Stimulated activated CD4-positive, alpha-beta T cell treated with anti-CD3 and anti-CD28 coated beads, Interleukin-1b, Interleukin-23, amount 100 ng/mL, for 48 hours (primary cell): Measurements from ENCODE around the gene SLC4A4.

Experiments
- DNase-seq: peaks from one replicate; pipeline ENCODE4 v3.0.0-alpha.2; 2020

The SLC4A4 gene

DNA sequence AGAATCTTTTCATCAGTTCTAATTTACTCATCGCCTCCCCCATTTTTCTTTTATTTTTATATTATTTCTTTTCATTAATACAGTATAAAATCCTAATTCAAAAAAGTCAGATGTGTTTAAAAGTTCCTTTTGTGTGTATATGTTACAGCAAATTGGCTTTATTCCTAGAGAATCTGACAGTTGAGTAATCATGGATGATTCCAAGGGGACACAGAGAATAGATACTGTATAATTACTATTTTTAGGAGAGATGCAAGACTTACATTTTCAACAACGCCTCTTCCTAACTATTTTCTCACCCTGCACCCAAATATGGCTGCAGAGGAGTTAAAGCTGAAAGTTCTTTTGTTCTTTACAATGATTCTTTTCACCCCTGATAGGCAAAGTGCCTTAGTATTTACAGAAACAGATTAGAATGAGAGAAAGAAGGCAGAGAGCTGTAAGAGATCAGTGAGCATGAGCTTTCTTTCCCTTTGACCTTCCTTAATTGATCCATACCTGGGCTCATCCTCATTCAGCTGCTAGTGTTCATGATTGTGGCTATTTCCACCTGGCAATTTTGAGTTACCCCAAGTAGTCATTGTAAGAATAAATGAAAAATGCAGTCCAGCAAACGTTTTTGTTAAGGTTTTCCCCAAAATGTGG, 210.8 kb downstream of the SLC4A4 start:
- no peak for DNase-seq

DNA sequence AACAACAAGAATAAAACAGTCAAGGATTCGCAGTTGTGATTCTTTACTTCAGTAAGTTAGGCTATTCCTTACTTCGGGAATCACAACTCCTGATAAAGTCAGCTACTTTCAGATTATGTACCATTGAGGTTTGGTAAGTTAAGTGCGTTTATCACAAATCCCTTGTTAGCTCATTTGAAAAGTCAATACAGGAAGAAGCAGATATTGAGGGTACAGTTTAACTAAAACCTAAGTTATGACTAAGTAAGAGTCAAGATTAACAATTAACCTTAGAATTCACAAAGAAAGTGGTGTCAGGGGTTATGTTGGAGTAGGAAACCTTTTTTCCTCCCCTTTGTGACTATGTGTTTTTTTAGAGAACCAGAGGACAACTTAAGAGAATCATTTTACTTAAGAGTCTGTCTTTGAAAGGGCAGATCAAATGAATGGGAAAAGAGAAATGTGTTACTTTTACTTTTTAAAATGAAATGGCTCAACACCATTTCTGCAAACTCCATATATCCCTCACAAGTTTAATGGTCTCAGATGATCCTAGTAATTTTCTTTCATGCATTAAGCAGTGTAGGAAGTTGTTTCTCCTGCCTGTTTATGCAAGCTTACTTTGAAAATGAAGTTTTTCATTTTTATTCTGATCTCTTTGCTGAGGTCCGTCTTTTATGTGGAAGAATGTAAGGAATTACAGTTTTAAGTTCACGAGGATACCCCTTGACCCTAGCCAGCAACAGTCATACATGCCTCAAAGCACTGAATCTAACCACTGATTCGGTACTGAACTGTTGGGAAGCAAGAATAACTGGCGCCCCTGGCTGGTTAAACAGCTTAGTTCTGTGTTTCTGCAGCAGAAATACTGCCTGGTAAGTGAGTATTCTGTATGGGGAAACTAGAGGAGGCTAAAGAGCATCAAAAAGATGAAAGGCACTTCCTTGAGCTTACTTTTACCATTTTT, 211.7 kb downstream of the SLC4A4 start:
- DNase-seq, result no peak

DNA sequence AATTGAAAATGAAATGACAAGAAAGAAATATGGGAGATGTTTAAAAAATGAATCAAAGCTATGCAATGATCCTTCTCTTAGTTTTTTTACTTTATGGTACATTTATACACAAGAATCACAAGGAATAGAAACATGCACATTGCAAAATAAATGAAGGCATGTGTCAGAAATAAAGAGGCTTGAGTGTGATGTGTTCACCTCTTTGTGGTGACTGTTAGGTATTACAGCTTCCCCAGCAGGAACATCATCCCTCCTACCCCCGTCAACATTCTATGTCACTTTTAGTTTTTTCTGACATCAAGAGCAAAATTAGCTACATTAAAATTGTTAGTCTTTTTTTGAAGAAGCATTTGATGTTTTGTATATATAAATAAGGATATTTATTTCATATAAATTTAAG, 214.8 kb downstream of the SLC4A4 start:
- no peak for DNase-seq

DNA sequence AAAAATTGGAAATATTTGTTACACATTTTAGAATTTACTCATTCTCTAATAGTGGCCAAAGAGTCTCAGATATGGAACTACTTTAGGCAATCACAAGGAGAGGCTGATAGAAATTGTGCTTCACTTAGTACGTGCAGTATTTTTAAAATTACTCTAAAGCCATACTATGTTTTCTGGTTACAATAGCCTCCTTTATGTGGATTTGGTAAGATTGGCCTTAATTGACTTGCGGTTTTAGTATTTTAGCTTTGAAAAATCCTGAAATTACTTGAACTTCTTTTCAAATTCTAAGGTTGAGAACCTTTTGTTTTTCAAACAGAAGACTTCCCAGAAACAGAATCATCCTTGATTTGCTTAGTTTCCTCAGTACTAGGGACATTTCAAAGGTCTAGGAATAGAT, 215.2 kb downstream of the SLC4A4 start:
- DNase-seq, result no peak

DNA sequence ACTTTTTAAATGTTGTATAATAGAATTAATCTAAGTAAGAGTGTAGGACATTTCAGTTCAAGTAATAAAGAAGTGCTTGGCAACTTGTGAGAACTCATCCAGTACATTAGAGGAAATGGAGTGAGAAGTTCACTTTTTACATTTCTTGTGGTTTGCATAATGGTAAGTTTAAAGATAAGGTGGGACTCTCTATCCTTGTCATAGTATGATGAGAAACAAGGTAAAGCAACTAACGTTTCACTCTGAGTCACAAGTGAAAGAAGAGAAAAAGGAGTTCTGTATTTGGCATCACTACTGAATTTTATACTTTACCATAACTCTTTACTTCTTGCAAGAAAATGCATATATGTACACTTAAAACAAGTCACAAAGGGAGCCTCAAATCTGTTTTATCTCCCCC, 219.4 kb downstream of the SLC4A4 start:
- no peak for DNase-seq

DNA sequence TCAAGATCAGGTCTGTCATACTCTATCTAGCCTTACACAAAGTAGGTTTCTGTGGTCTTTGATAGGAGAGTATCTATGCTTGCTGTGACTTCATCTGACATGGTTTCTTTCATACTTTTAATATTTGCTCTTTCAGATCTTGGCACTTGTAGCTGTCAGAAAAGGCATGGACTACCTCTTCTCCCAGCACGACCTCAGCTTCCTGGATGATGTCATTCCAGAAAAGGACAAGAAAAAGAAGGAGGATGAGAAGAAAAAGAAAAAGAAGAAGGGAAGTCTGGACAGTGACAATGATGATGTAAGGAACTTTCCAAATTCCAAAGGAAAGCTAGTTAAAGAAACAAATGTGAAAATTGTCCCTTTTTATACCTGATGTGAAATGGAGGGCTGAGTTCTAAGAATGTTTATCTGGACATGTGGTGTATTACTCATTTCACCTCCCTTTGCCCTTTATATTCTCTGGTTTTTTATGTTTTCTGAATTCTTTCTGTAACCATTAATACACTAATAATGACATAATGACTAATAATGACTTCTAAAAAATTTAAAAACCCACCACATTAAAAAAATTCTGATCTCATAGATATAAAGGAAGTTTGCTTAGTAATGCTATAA, 221.2 kb downstream of the SLC4A4 start:
- no peak for DNase-seq

DNA sequence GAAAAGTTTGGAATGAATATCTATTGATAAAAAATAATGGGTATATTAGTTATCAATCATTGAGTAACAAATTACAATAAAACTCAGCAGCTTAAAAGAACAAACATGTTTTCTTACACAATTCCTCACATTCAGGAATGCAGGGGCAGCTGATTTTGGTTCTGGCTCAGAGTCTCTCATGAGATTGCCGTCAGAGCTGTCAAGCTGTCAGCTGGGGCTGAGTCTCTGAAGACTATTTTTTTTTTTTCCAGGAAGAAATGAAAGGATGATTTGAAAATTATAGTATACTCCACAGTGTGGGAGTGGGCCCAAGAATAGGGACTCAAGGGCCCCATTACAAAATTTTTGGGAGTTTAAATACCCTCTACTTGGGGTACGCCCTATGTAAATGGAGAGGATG, 226.0 kb downstream of the SLC4A4 start:
- DNase-seq, result no peak

DNA sequence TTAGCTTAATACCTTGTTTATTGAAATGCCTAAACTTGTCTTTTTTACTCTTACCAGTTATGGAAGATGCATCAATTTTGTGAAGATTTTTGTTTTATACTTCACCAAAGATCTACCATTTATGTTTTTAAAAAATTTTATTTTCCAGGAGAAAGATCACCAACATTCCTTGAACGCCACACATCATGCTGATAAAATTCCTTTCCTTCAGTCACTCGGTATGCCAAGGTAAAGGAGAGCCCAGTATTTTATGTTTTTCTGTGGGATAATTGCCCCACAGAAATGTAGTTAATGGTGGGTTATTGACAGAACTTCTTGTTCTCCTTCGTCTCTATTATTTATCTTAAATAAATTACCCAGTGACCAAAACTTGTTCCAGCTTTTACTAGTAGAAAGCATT, 228.0 kb downstream of the SLC4A4 start:
- no peak for DNase-seq

DNA sequence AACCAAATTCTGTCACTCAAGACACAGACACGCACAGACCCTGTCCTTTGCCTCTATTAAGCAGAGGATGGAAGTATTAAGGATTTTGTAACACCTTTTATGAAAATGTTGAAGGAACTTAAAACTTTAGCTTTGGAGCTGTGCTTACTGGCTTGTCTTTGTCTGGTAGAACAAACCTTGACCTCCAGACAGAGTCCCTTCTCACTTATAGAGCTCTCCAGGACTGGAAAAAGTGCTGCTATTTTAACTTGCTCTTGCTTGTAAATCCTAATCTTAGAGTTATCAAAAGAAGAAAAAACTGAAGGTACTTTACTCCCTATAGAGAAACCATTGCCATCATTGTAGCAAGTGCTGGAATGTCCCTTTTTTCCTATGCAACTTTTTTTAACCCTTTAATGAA, 229.3 kb downstream of the SLC4A4 start:
- DNase-seq, result no peak

DNA sequence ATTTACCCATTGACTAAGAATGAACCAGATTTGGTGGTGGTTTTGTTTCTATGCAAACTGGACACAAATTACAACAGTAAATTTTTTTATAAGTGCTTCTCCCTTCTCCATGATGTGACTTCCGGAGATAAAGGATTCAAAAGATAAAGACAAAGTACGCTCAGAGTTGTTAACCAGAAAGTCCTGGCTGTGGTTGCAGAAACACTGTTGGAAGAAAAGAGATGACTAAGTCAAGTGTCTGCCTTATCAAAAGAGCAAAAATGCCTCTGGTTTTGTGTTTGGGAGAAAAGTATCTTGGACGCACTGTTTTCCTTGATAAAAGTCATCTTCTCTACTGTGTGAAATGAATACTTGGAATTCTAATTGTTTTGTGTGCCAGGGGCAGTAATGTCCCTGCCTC, 231.7 kb downstream of the SLC4A4 start:
- no peak for DNase-seq

DNA sequence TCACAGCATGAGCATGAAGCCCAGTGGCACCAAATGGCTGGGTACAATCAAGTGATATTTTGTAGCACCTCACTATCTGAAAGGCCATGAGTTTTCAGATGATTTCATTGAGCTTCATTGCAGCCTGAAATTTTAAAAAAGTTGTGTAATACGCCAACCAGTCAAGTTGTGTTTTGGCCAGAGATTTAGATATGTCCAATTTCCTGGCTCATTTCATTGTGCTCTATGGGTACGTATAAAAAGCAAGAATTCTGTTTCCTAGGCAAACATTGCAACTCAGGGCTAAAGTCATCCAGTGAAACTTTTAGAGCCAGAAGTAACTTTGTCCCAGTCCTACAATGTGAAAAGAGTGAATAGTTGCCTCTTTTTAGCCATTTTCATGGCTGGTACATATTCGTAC, 232.5 kb downstream of the SLC4A4 start:
- DNase-seq, result no peak

DNA sequence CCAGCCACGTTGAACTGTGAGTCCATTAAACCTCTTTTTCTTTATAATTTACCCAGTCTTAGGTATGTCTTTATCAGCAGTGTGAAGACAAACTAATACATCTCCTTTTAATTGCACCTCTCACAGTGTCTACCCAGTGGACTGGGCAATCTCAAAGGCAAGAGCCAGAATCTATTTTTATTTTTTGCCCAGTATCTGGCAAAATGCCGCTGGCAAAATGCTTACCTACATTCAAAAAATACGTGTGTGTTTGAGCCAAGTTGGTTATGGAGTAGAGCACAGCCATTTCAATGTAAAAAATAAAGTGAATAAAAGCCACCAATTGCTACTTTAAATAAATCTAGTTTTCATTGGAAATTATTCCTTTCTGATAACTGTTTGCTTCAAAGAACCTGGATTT, 245.2 kb downstream of the SLC4A4 start:
- DNase-seq, result no peak

DNA sequence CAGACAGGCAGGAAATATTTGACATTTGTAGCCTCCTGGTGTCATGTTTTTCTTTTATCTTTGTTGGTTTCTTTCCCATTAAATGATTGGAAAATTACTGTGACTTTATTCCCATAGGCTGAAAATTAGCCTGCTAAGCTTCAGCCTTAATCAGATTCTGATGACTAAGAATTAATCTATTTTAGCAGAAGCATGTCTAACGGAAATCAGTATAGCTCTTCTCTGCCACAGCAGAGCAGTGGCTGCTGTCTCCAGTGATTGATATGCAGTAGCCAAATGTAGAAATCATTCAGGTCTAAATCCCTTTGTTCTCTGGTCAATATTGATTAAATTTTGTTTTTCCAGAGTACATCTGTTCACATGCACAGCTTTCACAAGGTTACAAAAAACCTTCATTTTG, 245.8 kb downstream of the SLC4A4 start:
- no peak for DNase-seq

DNA sequence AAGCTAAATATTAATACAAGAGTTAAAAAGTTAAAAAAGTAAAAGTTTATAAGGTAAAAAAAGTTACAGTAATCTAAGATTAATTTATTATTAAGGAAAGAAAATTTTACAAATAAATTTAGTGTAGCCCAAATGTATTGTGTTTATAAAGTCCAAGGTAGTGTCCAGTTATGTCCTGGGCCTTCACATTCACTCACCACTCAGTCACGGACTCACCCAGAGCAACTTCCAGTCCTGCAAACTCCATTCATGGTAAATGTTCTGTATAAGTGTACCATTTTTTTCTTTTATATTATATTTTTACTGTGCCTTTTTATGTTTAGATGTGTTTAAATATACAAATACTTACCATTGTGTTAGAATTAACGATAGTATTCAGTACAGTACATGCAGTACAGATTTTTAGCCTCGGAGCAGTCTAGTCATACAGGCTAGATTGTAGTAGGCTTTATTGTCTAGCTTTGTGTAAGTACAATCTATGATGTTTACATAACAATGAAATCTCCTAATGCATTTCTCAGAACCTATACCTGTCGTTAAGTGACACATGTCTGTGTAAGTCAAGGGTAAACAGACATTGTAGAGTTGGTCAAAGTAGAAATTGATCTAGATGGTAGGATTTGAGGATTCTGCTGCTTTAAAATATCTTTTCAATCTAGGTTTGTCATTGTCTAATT, 247.4 kb downstream of the SLC4A4 start:
- DNase-seq, result no peak

DNA sequence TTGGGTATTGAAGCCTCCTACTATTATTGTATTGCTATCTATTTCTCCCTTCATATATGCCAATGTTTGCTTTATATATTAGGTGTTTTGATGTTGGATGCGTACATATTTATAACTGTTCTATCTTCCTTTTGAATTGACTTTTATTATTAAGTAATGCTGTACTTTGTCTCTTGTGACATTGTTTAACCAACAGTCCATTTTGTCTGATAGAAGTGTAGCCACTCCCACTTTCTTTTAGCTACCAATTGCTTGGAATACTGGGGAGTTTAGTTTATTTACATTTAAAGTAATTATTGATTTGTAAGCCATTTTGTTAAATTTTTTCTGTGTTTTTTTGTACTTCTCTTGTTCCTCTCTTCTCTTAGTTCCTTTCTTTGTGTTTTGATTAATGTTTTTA, 249.2 kb downstream of the SLC4A4 start:
- DNase-seq, result no peak

DNA sequence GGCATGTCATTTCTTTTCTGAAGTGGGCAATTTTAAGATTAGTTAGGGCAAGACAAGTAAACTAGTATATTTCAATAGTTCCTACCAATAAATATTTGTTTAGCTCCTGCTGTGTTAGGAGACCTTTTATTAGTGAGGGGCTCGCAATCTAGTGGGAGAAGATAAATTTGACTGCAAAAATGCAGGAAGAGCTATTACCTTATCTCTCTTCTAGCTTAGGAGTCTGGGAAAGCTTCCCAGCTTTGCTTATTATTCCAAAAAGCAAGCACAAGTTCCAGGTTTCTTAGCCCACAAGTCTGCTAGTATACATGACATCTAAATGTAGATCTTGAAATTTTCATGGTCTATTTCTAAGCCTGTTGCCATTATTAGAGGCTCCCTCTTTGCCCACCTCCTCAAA, 254.0 kb downstream of the SLC4A4 start:
- DNase-seq, result no peak

DNA sequence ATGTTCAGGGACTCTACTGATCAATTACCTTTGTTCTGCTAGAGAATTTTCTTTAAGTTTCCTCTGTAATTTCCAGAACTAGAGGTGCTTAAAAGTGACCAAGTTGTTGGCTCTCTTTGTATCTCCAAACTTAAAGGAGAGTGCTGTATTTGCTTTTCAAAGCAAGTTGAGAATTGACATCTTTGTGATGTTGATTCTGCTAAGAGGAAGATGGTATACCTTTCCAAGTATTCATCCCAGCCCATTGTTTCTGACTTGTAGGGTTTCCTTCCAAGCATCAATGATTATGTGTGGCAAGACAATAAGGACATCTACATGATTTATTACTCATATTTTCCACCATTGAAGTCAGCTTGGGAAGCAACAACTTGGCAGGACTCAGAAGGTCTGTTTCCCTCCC, 254.5 kb downstream of the SLC4A4 start:
- DNase-seq, result no peak

DNA sequence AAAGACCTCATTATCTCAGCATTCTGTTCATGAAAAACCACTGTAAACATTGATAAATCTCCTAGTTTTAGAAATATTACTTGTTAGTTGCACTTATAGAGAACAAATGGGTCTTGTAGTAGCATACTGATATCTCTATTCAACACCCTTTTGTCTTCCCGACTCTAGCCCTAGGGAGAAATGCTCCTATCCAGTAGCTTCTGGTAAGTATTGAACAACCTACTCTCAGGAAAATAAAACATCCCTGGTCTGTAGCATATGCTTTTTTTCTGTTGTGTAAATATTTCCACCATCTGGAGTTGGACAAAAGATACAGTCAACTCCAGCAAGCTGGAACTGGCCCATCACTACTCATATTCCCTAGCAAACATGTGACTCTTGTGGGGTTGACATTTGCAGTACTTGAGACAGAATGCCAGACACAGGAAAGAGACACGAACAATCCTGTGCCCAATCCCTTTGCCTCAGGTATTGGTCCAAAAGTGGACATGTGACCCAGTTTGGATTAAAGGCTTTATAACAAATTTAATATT, 256.8 kb downstream of the SLC4A4 start:
- DNase-seq, result no peak

DNA sequence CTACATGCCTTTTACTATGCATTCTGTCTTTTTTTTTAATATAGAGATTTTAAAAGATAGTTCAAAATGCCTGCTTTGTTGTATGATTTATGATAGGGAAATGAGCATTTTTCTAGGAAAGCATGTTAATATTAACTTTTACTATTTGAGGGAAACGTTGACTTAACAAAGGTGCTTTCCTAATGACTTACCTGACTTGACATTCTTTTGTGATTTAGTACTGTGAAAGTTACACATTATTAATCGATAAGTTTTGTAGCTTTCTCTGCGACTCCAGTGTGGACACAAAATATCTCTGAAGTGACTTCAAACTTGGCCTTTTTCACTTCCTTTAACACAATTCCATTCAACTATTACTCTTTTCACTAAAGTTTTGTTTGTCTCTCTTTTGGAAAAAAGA, 260.8 kb downstream of the SLC4A4 start:
- no peak for DNase-seq

DNA sequence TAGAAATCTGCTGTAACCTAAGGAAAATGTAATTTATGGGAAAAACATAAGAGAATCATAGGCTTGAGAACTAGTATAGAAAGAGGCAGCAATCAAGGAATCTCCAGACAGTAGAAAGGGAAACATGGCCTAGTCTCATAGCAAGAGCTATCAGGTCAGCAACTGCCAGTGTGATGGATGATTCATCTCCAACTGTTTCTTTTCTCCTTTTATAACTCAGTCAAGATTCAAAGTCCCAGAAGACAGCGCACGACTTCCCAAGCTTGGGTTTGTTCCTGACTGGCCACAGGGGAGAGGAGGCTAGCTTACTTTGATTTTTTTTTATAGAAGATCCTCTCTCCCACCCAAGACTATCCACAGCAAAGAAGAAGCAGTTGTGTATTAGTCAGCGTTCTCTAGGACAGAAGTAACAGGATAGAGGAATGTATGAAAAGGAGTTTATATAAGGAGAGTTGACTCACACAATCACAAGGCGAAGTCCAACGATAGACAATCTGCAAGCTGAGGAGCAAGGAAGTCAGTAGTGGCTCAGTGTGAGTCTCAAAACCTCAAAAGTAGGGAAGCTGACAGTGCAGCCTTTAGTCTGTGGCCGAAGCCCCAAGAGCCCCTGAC, 263.6 kb downstream of the SLC4A4 start:
- no peak for DNase-seq

DNA sequence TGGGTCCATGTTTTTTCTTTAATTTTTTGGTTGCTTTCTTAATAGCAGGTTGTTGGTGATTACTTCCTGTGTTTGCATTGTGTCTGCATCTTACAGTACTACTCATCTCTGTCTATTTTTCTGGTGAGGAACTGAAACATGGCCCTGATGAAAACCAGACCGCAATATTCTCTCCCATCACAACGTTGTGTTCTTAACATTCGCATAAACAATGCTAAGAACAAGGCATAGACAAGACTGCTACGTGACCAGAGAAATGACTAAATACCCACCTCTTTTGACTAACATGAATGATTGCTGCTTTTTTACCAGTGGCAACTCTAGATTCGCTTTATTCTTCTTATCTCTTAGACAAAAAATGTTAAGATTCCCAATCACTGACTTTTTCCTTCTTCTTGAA, 266.0 kb downstream of the SLC4A4 start:
- DNase-seq, result no peak

DNA sequence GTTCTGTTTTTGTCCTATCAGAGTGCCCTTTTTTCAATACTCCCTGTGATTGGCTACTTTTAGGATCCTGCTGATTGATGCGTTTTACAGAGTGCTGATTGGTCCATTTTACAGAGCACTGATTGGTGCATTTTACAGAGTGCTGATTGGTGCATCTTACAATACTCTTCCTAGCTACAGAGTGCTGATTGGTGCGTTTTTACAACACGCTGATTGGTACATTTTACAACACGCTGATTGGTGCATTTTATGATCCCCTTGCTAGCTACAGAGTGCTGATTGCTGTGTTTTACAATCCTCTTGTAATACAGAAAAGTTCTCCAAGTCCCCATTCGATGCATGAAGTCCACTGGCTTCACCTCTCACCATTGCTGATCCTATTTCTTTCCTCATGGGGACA, 268.3 kb downstream of the SLC4A4 start:
- no peak for DNase-seq
